Measurements from ENCODE around the gene KIAA1217.

DNA sequence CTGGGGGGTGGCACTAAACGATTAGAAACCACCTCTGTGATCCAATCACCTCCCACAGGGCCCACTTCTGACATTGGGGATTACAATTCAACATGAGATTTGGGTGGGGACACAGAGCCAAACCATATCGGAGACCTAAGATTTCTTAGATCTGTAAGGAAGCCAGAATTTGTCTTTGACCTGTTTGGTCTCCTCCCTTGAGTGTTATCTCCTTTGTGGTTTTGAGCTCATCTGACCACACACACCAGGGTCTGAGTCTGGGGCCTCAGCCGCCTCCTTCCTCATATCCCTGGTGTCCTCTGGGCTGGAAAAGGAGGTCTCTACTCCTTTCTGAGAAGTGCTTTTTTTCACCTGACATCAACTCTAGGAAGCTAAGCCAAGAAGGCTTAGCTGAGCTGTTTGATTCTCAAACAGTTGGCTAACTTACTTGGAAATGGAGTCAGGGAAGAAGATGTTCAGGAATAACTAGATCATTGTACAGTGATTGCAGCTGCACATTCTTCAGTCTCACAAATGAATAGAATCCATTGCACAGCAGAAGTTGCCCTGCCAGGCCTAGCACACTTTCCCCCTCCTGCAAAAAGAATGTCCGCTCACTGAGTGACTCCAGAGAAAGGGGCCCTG lies 347.3 kb downstream of the KIAA1217 start:
- TF ChIP-seq, protein P1, sequence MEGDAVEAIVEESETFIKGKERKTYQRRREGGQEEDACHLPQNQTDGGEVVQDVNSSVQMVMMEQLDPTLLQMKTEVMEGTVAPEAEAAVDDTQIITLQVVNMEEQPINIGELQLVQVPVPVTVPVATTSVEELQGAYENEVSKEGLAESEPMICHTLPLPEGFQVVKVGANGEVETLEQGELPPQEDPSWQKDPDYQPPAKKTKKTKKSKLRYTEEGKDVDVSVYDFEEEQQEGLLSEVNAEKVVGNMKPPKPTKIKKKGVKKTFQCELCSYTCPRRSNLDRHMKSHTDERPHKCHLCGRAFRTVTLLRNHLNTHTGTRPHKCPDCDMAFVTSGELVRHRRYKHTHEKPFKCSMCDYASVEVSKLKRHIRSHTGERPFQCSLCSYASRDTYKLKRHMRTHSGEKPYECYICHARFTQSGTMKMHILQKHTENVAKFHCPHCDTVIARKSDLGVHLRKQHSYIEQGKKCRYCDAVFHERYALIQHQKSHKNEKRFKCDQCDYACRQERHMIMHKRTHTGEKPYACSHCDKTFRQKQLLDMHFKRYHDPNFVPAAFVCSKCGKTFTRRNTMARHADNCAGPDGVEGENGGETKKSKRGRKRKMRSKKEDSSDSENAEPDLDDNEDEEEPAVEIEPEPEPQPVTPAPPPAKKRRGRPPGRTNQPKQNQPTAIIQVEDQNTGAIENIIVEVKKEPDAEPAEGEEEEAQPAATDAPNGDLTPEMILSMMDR (conservative IDR thresholded peaks at IDR 0.05; ENCODE audit: low read length) = no peak
- no peak for TF ChIP-seq EZH2phosphoT487 (IDR thresholded peaks at IDR 0.05; ENCODE audit: borderline replicate concordance)
